MM.1S (cell line): ENCODE measurements around the gene DIRAS1.

ENCODE experiments used
- DNase-seq: peaks from one replicate; pipeline ENCODE4 v3.0.0-alpha.2; 2015
- H2AFZ ChIP-seq: fragments of 300-600 bp; sonication (generic); 2 replicates; pipeline ENCODE4 v1.6.0; 2016; ENCODE audit warnings: antibody characterized with exemption, low read length
- H3F3A ChIP-seq: fragments of 300-600 bp; sonication (generic); 2 replicates; pipeline ENCODE4 v1.6.1; 2016; ENCODE audit warnings: mild to moderate bottlenecking, antibody characterized with exemption, low read length, moderate library complexity, mixed read lengths; ENCODE audit not compliant: insufficient read depth
- H3K27ac ChIP-seq: fragments of 300-600 bp; sonication (generic); 2 replicates; pipeline ENCODE4 v1.5.1; 2016; ENCODE audit warnings: mild to moderate bottlenecking, low read length
- H3K27me3 ChIP-seq: fragments of 300-600 bp; sonication (generic); replicated peaks from 2 replicates; pipeline ENCODE4 v1.6.0; 2016; ENCODE audit warnings: low read length; ENCODE audit not compliant: insufficient read depth
- H3K36me3 ChIP-seq: fragments of 300-600 bp; sonication (generic); replicated peaks from 2 replicates; pipeline ENCODE4 v1.6.1; 2016; ENCODE audit warnings: mild to moderate bottlenecking, low read length, mixed read lengths; ENCODE audit not compliant: insufficient read depth
- H3K4me1 ChIP-seq: fragments of 300-600 bp; sonication (generic); 2 replicates; pipeline ENCODE4 v1.6.1; 2016; ENCODE audit warnings: low read length, mixed read lengths
- H3K4me2 ChIP-seq: fragments of 300-600 bp; sonication (generic); 2 replicates; pipeline ENCODE4 v1.6.0; 2016; ENCODE audit warnings: low read depth, low read length
- H3K4me3 ChIP-seq: fragments of 300-600 bp; sonication (generic); 2 replicates; pipeline ENCODE4 v1.5.1; 2016; ENCODE audit warnings: low read length, mixed read lengths
- H3K79me2 ChIP-seq: fragments of 300-600 bp; sonication (generic); 2 replicates; pipeline ENCODE4 v1.6.1; 2016; ENCODE audit warnings: mixed run types, low read length, mixed read lengths
- H3K9ac ChIP-seq: fragments of 300-600 bp; sonication (generic); 2 replicates; pipeline ENCODE4 v1.6.1; 2016; ENCODE audit warnings: low read length, mixed read lengths
- H3K9me2 ChIP-seq: fragments of 300-600 bp; sonication (generic); replicated peaks from 2 replicates; pipeline ENCODE4 v1.6.1; 2016; ENCODE audit warnings: mild to moderate bottlenecking, low read length, mixed read lengths; ENCODE audit not compliant: insufficient read depth
- H3K9me3 ChIP-seq: fragments of 300-600 bp; sonication (generic); replicated peaks from 2 replicates; pipeline ENCODE4 v1.6.1; 2016; ENCODE audit warnings: mild to moderate bottlenecking, low read length, mixed read lengths; ENCODE audit not compliant: insufficient read depth
- H4K20me1 ChIP-seq: fragments of 300-600 bp; sonication (generic); 2 replicates; pipeline ENCODE4 v1.6.1; 2016; ENCODE audit warnings: mild to moderate bottlenecking, low read length, moderate library complexity, mixed read lengths; ENCODE audit not compliant: insufficient read depth
- CTCF ChIP-seq: fragments of 300-600 bp; sonication (generic); IDR thresholded peaks from 2 replicates; pipeline ENCODE4 v1.5.1; 2016; ENCODE audit warnings: antibody characterized with exemption, low read length, mixed read lengths
- EZH2 ChIP-seq: fragments of 300-600 bp; sonication (generic); optimal IDR thresholded peaks from 2 replicates; pipeline ENCODE3; 2017; ENCODE audit warnings: low read depth, mild to moderate bottlenecking, antibody characterized with exemption, low read length, mixed read lengths
- EZH2phosphoT487 ChIP-seq: fragments of 300-600 bp; sonication (generic); IDR thresholded peaks from 2 replicates; pipeline ENCODE4 v1.6.1; 2018; ENCODE audit warnings: antibody characterized with exemption, low read length

DIRAS1 gene

GRCh38 chr19:2690856-2691255 is 30.3 kb downstream of the DIRAS1 start:
- Histone ChIP-seq H3K4me3 (no peak overlapping the region), H3K4me1 (no peaks in the 10 kb centered on the region), H3K36me3 (no peaks in the 10 kb centered on the region), H3K79me2 (peaks cover 35% of the 10 kb centered on the region), H4K20me1 (no peaks in the 10 kb centered on the region), H3K27me3 (no peaks in the 10 kb centered on the region), H3K4me2 (no peak overlapping the region), H3K9ac (no peak overlapping the region), H2AFZ (no peak overlapping the region), H3K9me3 (no peaks in the 10 kb centered on the region), H3K9me2 (no peaks in the 10 kb centered on the region), H3F3A (no peaks in the 10 kb centered on the region), H3K27ac (no peak overlapping the region)
- TF ChIP-seq EZH2 = no peak
- no peak for TF ChIP-seq EZH2phosphoT487
- TF ChIP-seq CTCF = no peak
- no peak for DNase-seq

- Histone ChIP-seq H2AFZ (no peak overlapping the region), H3K79me2 (peaks cover 16% of the 10 kb centered on the region), H3K9me2 (no peaks in the 10 kb centered on the region), H3F3A (no peaks in the 10 kb centered on the region), H3K36me3 (no peaks in the 10 kb centered on the region), H4K20me1 (no peaks in the 10 kb centered on the region), H3K27ac (no peak overlapping the region), H3K4me3 (no peak overlapping the region), H3K4me1 (no peaks in the 10 kb centered on the region), H3K27me3 (no peaks in the 10 kb centered on the region), H3K9me3 (no peaks in the 10 kb centered on the region), H3K4me2 (no peak overlapping the region), H3K9ac (no peak overlapping the region)
- no peak for DNase-seq
- TF ChIP-seq EZH2 (no peak), CTCF (no peak), EZH2phosphoT487 (no peak)
Measured at GRCh38 chr19:2686360-2686759, 34.8 kb downstream of the DIRAS1 start.

GRCh38 chr19:2685204-2685704 is 35.9 kb downstream of the DIRAS1 start:
- Histone ChIP-seq H3K9me2 (no peaks in the 10 kb centered on the region), H3K27me3 (no peaks in the 10 kb centered on the region), H3K36me3 (no peaks in the 10 kb centered on the region), H3K4me2 (no peak overlapping the region), H3K9me3 (no peaks in the 10 kb centered on the region), H3K4me1 (no peaks in the 10 kb centered on the region), H3K9ac (no peak overlapping the region), H3F3A (no peaks in the 10 kb centered on the region), H3K27ac (no peak overlapping the region), H4K20me1 (no peaks in the 10 kb centered on the region), H3K79me2 (peaks cover 12% of the 10 kb centered on the region), H3K4me3 (no peak overlapping the region), H2AFZ (no peak overlapping the region)
- no peak for TF ChIP-seq EZH2phosphoT487
- TF ChIP-seq CTCF = no peak
- TF ChIP-seq EZH2 = no peak
- DNase-seq = no peak
